Endometrial microvascular endothelial cells (primary cell): ENCODE measurements around the gene TBC1D5. TPM values are rescaled to one million over a fixed set of nuclear protein-coding genes. Genes with fewer than 3 reads are reported as not detected.
"Not testable (repeated sequence)": the region's sequence is repeated elsewhere in the genome, so short reads cannot be mapped to it uniquely, and the experiment has no call there.

Experiments used
- in situ Hi-C: cut with HindIII; loops from 2 replicates; pipeline ENCODE4 v1.10.0; 2017; ENCODE audit warnings: low sequenced_read_pairs, low pct_unique_long_range_greater_than_20kb; ENCODE audit errors: inconsistent ontology term
- total RNA-seq: library from RNA; depleted of rRNA; stranded (reverse); fragments of >200 nt; gene quantifications from one replicate; pipeline ENCODE4 v1.2.3, GENCODE V29; 2015; ENCODE audit errors: inconsistent ontology term

Gene TBC1D5
- total RNA-seq = 46.6 TPM

- in situ Hi-C loops = no loop called here
Measured at GRCh38 chr3:17742102-17742879, at the start of gene TBC1D5. TSS of gene TBC1D5 (minus strand) at chr3:17742631. CDS start at chr3:17508570, 234,061 bp downstream.

GRCh38 chr3:17783426-17783825 is 41.0 kb upstream of the TBC1D5 start:
- in situ Hi-C loops = no loop called here

DNA sequence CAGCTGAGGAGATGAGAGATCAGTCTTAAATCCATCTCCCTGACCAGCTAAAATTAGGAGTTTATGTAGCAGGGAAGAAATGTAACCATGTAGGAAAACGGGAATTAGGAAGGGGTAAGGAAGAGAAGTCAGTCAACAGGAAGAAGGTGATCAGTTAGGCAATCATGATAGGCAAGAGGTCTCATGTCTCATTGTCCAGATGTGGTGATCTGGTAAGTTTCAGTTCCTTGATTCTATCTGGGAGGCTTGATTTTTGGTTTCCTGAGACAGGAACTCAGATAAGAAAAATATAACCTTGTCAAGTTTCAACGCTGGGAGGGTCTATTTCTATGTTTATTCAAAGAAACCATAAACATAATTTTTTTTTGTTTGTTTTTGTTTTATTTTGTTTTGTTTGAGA is 40.3 kb upstream of the TBC1D5 start:
- in situ Hi-C loops = no loop called here

- in situ Hi-C loops = not testable (repeated sequence)
Measured at GRCh38 chr3:17780369-17780768, 37.9 kb upstream of the TBC1D5 start.

GRCh38 chr3:17779304-17780250 is 37.1 kb upstream of the TBC1D5 start:
- in situ Hi-C loops = not testable (repeated sequence)

- in situ Hi-C loops = not testable (repeated sequence)
Measured at GRCh38 chr3:17777326-17777725, 34.9 kb upstream of the TBC1D5 start.

GRCh38 chr3:17775073-17775472 is 32.6 kb upstream of the TBC1D5 start:
- in situ Hi-C loops = no loop called here

GRCh38 chr3:17774180-17774910 is 31.9 kb upstream of the TBC1D5 start:
- in situ Hi-C loops = not testable (repeated sequence)

- in situ Hi-C loops = no loop called here
Measured at GRCh38 chr3:17772556-17772955, 30.1 kb upstream of the TBC1D5 start.

DNA sequence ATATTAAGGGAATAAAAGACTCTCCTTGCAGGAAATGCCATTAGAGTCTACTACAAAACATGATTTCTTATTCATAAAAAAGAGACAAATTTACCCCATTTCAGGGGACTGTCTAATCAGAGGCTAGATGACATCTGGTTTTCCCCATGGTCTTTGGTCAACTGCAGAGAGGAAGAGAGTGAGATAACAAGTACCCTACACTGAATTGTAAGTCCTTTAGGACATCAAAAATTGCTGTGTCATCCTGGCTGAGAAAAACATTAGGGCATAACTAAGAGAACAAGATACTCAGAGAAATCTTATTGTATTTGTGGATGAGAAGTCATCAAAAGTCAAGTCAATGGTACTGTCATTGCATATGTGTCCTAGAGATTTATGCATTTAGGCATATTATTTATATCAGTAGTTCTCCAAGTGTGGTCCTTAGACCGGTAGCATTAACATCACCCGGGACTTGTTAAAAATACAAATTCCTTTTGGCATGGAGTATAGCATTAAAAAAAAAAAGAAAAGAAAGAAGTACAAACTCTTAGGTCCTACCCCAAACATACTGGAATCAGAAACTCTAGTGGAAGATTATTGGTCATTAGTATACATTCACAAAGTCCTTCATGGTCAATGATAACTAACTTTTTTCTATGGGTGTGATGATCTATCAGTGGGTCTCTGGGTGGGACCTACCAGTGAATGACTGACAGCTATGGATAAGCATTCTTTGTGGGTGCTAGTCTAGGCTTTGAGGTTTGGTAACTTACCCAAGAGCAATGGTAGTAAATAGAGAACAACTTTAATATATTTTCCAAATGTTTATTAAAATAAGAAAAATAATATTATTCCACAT is 29.0 kb upstream of the TBC1D5 start:
- in situ Hi-C loops = no loop called here

DNA sequence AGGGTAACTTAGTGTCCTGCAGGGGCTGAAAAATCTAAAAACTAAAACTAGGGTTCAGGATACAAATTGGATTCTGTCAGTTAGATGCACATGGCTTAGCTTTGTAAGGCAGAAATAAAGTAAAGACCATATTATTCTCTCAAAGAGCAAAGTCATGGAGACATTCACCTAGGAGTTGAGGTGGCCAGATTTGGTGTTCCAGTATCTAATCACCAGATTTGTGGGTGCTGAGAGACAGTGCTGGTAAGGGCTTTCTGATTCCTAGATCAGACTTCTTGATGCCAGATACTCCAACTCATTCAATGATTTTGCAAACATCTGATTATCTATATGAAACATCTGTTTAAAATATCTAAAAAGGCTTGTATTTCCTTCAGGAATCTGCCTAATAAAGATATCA is 28.3 kb upstream of the TBC1D5 start:
- in situ Hi-C loops = no loop called here

- in situ Hi-C loops = no loop called here
Measured at GRCh38 chr3:17765819-17766472, 23.5 kb upstream of the TBC1D5 start.

- in situ Hi-C loops = no loop called here
Measured at GRCh38 chr3:17761563-17761962, 19.1 kb upstream of the TBC1D5 start.

GRCh38 chr3:17759901-17760300 is 17.5 kb upstream of the TBC1D5 start:
- in situ Hi-C loops = no loop called here

DNA sequence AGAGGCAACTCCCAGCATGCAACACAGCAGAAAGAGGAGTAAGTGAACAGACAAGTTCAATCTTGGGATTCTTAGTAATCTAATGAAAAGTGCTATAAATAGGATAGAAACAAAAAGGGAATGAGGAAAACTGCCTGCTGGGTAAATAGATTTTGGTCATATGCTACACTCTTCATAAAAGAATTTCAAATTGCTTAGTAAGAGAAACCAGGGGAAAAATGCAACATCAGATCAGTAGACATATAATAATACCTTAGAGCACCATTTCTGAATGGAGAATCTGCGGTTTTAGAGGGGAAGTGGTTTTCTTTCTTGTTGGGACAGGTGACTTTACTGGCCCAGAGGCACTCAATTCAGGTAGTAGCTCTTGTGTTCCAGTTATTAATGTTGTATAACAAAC is 13.4 kb upstream of the TBC1D5 start:
- in situ Hi-C loops = no loop called here

DNA sequence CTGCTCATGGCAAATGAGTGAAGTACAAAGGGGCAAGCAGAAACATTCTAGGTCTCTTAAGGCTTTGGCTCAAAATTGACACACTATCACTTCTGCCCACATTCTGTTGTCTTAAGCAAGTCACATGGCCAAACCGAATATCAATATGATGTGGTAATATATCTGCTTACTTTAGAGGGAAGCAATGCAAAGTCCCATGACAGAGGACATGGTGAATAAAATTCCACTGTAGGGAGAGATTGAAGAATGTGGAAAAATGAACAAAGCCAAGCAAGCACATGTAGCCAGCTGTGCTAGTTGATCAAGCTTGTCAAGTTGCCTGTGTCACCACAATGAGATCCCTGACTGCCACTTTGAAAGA is 11.2 kb upstream of the TBC1D5 start:
- in situ Hi-C loops = no loop called here

- in situ Hi-C loops = no loop called here
Measured at GRCh38 chr3:17752876-17753631, 10.6 kb upstream of the TBC1D5 start.
